GM18519 (cell line): ENCODE measurements around the gene TCF20.

ENCODE experiments used
- ATAC-seq: cut with Tn5 transposase; IDR thresholded peaks from one replicate; pipeline ENCODE4 v1.9.1; 2021; ENCODE audit warnings: mild to moderate bottlenecking, moderate library complexity; ENCODE audit not compliant: unreplicated experiment, low FRiP score

The TCF20 gene

DNA sequence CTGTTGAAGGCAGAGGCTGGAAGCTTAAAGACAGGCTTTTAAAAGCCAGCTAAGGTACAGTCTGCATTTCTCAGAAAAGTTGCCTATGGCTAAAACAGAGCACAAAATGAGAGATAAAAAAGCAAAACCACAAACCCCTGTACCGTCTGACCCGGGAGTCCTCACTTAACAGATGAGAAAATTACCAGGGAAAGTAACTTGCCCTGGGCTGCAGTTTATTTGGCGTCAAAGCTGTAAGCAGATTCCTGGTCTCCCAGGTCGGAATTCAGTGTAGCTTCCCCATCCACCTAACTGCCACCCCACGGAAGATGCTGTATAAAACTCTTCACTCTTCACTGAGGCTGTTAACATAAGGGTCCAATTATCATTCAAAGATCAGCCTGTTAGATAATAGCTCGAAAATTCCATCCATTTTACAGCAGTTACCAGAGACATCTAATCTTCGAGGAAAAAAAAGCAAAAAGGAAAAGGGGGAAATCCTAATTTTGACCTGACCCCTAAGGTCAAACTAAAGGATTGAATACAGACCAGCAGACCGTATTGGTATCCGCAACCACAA is 1.5 kb downstream of the TCF20 start:
- ATAC-seq, result no peak

DNA sequence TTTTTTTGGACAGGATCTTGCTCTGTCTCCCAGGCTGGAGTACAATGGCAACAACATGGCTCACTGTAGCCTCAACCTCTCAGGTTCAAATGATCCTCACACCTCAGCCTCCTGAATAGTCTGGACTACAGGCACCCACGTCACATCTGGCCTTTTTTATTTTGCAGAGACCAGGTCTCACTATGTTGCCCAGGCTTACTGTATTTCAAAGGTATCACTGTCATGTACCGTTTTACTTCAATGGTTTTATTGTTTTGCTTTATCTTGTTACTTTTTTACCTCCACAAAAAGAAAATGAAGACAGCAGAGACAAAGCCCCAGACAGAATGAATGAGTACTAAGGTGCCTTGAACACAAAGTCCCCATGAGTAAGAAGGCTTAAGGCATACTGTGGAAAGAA is 5.1 kb downstream of the TCF20 start:
- no peak for ATAC-seq

DNA sequence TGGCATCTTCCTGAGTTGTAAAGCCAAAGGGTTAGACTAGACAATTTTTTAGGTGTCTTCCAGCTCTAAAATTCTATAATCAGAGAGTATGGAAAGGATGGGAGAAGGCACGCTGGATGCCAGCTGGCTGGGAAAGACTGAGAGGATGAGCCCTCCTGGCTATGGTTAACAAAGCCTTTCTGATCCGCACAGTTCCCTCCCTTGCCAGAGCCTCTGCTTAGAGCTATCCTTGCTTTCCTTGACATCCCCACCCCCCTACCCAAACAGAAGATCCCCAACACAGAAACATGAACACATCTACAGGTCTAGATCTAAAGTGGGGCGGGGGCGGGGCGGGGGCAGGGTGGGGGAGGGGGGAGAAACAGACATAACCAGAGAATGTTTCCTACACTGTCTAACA is 6.5 kb downstream of the TCF20 start:
- no peak for ATAC-seq

DNA sequence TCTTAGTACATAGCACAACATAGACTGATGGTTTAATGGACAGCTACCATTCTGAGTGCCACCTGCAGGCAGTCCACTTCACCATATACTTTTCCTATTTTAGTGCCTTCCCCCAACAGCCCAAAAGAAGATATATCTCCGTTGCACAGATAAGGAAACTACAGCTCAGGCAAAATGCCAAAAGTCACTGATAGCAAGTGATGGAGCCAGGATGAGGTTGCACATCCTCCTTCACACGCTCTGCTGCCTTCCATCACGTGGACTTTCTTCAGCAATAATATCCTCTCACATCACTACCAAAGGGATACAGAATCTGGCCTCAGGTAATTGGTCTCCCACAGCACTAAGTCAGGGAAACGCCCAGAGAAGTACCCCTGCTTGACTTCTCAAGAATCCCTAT is 7.5 kb downstream of the TCF20 start:
- ATAC-seq, result no peak

DNA sequence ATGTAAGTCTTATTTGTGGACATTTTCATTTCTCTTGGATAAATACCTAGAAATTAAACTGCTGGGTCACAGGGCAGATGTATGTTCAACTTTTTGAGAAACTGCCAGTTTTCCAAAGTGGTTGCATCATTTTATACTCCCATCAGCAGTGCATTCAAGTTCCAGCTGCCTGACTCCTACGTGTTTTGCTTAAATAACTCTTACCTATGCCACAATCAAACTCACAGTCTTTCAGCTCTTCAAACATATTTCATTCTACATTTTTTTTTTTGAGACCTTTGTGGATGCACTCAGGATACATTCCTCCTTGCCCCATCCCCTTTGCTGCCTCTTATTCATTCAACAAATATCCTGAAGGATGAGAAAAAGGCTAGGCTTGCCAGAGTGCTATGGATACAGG is 9.2 kb downstream of the TCF20 start:
- no peak for ATAC-seq

DNA sequence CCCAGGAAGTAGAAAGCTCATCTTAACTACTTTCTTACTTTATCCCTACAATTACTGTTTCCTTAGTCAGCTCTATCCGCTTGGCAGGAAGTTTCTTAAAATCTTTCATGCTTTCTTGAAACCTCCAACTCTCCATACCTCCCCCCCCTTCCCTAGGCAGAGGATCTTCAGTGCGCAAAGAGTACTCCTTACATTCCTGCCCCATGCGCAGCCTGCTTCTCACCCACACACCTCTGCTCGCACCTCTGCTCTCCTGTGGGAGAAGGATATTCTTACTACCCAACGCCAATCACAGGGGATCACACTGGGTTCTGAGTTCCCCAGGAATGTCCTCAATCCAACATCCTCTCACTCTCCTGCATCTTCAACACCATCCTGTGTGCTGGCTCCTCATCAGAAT is 12.3 kb downstream of the TCF20 start:
- no peak for ATAC-seq

DNA sequence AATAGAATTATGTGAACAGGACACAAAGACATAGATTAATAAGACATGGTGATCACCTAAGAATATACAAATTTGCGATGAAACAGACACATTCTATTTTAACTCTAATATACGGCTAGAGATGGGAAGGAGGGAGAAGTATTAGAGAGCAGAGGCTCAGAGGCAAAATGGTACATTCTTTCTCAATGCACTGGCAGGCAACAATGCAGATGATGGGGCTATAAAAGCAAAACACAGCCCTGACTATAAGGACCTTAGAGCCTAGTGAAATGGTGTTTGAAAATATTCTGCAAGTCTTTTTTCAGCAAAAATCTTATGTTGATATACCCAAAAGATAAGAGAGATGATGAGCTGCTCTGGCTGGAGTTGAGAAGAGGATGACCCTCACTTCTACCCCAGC is 13.1 kb downstream of the TCF20 start:
- ATAC-seq, result no peak

DNA sequence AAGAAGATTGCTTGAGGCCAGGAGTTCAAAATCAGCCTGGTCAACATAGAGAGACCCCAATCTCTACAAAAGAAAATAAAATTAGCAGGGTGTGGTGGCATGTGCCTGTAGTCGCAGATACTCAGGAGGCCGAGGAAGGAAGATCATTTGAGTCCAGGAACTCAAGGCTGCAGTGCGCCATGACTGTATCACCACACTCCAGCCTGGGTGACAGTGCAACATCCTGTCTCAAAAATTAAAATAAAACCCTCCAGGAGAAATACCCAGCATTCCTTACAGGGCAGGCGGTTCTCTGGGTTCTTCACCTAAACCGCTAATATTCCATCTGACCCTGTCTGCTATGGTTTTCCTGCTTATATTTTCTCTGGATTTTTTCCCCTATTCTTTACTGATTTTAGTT is 13.5 kb downstream of the TCF20 start:
- ATAC-seq, result no peak

DNA sequence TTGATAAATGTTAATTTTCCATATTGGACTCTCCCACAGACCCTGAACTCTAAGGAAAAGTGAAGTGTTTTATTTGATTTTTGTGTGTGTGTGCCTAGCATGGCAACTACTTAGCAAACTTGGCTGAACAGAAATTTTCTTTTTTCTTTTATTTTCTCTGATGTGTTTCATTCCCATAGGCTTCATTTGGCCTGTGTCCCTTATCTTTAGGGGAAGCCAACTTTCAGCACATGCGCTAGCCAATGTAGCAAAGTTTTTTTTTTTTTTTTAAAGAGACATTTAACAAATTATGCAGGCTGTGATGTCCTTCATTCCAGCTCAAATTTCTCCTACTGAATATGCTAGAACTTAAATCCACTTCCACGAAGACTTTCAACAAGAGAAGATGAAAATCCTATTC is 14.2 kb downstream of the TCF20 start:
- no peak for ATAC-seq

DNA sequence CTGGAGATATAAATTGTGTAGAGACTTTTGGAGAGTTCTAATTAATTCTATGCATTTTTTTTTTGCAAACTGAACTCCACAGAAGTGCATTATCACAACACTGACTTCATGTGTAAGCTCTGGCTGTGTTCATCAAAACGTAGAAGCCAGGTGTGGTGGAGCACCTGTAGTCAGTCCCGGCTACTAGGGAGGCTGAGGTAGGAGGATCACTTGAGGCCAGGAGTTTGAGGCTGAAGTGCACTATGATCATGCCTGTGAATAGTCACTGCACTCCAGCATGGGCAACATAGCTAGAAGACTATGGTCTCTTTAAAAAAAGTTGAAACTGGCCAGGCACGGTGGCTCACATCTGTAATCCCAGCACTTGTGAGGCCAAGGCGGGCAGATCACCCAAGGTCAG is 20.6 kb downstream of the TCF20 start:
- no peak for ATAC-seq

DNA sequence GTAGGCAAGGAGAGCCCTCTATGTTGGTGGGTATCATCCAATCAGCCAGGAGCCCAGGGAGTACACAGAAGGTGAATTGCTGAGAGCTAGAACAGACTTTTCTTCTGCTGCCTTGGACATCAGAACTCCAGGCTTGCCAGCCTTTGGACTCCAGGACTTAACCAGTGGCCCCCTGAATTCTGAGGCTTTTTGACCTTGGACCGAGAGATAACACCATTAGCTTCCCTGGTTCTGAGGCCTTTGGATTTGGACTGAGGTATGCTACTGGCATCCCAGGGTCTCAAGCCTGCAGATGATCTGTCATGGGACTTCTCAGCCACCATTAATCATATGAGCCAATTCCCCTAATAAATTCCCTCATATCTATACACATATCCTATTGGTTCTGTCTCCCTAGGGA is 21.5 kb downstream of the TCF20 start:
- no peak for ATAC-seq

DNA sequence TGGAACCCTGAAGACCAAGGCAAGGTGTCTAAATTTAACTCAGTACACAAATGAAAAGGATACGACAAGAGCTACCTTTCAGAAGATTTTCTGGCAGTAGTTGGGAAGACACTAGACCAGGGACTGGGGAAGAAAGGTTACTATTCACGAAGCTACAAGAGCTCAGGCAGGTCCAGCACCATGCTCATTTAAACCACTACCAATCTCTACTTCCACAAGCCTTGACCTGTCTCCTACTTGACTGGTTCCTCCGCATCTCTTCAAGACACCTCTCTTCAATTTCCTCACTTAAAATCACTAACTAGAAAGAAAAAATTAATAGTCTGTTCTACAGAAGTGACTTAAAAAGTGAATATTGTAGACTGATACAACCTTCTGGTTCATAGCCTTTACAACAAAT is 22.9 kb downstream of the TCF20 start:
- no peak for ATAC-seq

DNA sequence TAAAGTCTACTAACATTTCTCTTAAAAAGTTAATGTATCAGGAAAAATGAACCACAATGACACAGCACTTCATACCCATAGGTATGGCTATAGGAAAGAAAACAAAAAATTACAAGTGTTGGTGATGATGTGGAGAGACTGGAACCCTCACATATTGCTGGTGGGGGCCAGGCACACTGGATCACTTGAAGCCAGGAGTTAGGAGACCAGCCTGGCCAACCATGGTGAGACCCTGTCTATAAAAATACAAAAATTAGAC is 26.7 kb downstream of the TCF20 start:
- ATAC-seq, result no peak

DNA sequence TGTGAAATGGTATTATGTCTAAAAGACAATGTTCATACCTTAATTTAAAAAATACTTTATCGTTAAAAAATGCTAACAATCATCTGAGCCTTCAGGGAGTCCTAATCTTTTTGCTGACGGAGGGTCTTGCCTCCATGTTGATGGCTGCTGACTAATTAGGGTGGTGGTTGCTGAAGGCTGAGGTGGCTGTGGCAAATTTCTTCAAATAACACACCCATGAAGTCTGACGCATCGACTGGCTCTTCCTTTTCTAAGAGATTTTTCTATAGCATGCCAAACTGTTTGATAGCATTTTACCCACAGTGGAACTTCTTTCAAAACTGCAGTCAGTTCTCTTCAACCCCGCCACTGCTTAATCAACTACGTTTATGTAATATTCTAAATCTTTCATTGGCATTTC is 33.6 kb downstream of the TCF20 start:
- no peak for ATAC-seq

DNA sequence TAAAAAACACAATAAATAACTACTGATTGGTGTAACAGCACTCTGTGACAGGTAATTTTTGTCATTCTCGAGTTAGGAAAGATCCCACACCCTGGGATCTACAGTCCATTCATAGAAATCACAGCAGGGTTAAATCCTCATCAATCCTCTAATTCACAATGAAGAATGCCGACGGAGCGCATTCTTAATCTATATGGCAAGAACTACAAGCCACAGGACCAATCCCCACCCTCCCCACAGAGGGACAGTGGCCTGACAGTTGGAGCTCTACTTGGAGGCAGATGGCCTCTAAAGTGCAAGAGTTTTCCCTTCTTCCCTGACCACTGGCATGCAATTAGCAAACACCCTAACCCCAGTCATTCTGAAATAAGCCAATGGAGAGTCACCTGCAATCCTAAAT is 34.2 kb downstream of the TCF20 start:
- no peak for ATAC-seq

DNA sequence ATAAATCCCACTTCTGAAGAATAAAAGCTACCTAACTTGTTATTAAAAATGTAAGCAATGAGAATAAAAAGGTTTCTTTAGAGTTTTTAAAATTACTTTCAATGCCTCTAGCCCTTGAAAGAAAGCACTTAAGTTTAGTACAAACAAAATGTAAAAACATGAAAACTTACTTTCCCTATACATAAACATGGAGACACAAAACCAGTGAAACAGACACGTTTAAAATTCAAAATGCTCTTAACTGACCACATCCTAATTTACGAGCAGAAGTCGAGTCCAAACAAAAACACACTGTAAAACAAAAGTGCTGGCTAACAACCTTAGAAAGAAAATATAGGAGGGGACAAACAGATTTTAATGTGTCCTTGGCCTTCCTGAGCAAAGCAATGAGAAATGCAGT is 36.6 kb downstream of the TCF20 start:
- ATAC-seq, result no peak

DNA sequence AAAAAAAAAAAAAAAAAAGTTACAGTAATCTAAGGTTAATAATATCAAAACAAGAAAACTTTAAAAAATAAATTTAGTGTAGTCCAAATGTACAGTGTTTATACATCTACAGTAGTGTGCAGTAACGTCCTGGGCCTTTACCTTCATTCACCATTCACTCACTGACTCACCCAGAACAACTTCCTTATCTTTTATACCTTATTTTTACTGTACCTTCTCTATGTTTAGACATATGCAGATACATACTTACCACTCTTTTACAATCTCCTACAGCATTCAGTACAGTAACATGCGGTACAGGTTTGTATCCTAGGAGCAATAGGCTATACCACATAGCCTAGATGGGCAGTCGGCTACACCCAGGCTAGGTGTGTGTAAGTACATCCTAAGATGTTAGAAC is 38.5 kb downstream of the TCF20 start:
- ATAC-seq, result no peak

DNA sequence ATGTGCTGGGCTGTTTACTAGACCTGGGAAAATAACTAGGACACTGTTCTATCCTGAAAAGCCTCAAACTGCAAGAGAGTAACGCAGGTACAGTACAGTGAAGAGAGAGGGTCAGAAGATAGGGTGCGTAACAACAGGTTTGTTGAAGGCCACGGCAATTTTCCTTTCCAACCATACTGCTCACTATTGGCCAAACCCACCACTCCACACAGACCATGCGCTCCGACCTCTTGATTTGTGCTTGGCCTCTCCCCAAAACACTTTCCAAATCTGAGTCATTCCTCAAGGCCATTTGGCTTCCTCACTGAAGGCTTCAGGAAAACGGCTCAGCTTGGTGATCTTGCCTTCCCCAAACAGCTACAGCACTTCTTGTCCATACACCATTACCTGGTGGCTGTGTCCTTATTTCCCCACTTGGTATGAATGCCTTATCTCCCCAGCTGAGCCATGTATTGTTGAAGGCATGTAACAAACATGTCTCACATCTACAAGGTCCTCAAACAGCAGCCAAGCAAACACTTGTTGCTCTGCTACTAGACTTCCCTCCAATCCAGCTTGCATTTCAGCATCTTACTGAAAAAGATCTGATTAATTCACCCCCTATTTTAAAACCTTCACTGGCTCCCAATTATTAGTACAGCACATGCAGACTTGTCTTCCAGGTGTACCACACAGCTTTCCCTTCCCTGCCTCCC is 40.9 kb downstream of the TCF20 start:
- ATAC-seq, result no peak

DNA sequence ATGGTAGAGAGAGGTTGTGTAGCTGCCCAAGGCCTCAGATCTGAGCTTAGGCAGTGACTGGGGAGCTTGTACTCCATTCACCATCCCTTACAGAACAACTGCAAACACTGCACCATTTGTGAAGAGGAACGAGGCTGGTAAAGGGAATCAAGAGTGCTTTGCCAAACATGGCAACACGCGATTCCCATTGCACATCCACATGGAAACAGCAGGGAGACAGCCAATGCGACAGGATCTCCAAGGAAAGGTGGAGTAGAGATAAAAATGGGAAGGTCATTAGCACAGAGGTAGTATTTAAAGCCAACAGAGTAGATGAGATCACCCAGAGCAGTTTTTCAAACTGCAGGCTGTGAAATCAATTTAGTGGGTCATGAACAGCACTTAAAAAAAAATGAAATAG is 42.0 kb downstream of the TCF20 start:
- no peak for ATAC-seq

DNA sequence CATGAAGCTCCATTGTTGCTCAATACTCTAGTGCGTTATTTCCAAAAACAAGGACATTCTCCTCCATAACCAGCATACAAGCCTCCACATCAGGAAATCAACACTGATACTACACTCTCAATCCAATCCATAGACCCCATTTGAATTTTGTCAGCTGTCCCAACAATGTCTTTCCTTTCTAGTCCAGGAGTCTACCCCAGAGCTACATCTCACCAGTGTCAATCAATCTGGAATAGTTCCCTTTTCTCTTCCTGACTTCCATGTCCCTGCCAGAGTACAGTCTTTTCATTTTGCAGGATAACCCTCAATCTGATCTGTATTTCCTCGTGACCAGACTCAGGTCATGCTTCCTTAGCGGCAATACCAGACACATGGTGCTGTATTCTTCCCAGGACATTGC is 43.0 kb downstream of the TCF20 start:
- no peak for ATAC-seq

DNA sequence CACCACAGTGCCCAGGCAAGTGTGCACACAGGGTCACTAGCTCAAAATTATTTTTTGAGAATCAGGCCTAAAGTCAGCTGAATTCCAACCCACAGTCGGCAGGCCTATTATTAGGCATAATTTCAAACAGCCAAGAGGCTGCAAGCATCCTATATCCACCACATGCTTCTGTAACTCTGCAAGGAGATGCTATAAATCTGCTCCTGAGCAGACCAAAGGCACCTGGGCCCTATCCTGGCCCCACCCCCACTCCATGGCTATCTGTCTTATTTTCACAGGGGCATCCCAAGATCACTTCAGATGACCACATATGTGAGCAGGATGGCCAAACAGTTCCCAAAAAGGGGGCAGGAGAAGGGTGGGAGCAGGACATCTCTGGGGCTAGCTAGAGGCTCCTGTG is 44.6 kb downstream of the TCF20 start:
- no peak for ATAC-seq

DNA sequence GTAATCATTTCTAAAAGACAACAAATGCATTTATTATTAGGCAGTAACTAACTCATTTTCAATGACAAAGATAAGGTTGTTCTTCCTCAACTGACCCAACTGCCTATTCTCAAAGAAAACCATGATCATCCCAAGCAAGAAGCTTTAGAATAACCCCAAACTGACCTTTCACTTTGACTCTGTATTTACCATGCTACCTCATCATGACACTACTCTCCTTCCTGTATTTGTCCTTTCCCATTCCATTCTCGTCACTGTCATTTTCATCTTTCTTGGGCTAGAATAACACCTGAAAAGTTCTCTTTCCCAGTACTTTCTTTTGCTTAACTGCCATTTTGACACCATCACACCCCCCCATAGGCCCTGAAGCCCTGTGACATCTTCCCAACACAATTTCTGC is 48.3 kb downstream of the TCF20 start:
- ATAC-seq, result no peak
